ENCODE measurements around the gene HOXD9.

Gene HOXD9

DNA sequence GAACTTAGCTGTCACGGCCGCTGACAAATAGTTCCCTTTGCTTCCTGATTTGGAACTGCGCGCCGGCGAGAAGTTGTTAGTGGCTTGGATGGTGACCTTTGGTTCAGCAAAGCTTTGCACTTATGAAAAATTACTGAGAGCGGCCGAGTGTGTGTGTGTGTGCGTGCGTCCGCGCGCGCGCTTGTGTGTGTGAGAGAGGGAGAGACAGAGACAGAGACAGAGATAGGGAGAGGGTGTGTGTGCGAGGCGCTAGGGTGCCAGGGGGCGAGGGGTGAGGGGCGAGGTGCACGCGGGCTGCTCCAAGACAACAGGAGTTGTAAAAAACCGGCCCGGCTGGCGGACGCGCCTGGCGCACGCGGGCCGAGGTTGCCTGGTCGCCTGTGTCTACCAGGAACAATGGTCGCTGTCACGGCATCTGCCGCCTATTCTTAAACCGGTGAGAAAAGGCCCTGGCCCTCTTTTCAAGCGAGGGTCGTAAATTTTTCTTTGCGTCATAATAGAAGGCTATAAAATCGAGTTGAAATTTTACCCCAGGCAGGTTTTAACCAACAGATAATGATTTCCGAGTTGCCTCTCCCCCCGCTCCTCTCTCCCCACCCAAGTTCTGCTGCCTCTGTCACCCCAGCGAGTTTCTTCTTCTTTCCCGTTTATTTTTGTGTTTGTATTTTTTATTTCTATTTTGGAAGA lies 35.1 kb downstream of the HOXD9 start:
- DNase-seq: no peak

DNA sequence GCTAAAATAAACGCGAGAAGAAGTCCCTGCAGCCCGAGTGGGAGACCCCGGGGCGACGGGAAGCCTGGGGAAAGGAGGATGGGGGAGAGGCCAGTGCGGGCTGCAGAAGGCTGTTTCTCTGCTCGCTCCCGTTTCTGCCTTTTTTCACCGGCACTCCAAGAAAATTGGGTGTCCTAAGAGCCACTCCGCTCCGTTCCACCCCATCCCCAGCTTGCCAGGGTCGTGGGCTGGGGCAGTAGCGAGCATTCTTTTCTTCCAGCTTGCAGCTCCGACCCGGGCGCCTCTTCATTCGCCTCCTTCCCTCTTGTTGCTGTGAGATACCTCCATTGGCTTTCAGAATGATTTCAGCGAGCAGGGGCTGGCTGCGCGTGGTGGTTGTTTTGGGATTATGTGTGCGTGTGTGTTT lies 35.7 kb downstream of the HOXD9 start:
- DNase-seq: no peak

DNA sequence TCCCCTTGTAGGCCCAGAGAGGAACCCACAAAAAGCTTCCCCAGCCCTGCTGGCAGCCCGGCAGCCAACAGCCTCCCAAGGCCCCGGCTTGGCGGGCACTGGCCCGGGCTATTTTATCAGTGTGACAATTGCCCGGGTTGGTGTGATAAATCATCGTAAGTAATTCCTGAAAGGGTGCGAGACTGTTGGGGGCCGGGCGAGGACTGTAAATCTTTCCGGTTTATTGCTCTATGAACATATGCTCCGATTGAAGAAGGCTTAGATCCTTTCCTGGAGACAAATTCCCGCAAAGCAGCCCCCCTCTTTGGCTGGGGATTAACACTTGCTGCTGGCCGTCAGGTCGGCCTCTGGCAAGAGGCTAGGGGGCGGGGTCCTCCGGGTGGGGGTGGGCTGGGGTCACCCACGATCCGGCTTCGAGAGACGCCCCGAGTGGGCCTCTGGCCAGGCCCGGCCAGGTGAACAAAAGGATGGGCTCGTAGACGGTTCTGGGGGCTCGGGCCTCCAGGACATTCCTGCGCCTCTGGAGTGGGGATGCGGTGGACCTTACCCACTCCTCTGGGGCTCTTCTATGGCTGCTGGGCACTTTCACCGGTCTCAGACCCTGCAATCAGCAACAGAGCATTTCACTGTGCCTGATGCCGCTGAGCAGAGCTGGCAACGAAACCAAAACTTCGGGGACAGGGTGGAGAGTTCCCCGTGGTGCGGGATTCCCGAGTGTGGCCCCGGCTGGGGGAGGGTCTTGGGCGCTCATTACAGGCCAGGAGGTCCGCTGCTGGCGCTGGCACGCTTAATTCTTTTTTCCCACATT lies 36.5 kb downstream of the HOXD9 start:
- no peak for DNase-seq

DNA sequence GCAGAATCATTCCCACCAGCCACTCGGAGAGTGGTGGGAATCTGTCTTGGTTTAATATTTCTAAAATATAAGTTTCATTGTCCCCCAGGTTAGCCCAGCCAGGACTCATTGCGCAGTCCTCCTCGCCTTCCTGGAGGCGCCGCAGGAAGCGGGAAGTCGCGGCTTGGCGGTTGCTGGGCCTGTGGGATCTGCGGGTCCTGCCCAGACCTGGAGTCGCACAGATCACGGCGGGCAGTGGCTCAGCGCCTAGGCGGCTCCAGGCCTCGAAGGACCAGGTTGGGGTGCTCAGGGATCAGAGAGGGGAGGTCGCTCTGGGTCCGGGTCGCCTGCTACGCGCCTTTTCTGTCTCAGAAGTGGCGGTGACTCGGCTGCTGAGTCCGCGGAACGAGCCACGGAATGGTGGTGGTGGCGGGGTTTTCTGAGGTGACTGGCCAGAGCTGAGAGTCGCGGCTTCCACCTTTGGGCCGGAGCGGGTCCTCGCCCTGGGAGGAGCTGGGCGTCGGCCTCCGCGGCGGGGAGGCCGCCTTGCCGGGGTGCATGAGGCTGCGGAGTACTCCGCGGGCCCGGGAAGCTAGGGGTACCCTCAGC lies 37.2 kb downstream of the HOXD9 start:
- no peak for DNase-seq

DNA sequence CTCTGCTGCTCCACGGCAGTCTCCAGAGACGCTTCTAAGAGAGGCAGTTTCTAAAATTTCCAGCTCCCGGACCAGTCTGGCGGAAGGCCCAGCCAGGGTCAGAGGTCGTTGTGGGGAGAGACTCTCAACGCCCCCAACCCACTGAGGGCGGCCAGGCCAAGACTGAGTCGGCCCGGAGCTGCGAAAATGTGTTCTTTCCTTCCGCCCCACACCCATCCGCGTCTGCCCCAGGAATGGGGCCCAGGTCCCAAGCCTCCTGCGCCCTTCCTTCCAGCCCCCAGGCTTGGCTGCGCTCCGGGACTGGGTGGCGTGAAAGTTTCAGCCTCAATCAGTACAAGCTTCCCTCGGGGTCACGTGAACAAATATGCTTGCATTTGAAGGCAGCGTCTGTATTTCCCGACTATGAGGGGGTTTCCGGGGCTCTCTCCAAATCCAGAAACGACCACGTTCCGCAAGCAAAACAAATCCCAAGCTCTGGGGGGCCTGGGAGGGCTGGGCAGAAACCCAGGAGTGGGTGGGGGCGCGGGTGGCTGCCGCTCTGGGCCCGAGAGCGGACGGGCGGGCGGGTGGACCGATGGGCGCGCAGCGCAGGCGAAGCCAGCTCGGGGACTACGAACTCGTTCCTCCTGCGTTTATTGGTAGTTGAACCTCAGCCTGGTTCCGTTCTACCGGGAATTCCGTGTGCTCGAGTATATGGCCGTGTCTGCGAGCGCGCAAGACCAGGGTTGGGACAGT lies 37.9 kb downstream of the HOXD9 start:
- no peak for DNase-seq

DNA sequence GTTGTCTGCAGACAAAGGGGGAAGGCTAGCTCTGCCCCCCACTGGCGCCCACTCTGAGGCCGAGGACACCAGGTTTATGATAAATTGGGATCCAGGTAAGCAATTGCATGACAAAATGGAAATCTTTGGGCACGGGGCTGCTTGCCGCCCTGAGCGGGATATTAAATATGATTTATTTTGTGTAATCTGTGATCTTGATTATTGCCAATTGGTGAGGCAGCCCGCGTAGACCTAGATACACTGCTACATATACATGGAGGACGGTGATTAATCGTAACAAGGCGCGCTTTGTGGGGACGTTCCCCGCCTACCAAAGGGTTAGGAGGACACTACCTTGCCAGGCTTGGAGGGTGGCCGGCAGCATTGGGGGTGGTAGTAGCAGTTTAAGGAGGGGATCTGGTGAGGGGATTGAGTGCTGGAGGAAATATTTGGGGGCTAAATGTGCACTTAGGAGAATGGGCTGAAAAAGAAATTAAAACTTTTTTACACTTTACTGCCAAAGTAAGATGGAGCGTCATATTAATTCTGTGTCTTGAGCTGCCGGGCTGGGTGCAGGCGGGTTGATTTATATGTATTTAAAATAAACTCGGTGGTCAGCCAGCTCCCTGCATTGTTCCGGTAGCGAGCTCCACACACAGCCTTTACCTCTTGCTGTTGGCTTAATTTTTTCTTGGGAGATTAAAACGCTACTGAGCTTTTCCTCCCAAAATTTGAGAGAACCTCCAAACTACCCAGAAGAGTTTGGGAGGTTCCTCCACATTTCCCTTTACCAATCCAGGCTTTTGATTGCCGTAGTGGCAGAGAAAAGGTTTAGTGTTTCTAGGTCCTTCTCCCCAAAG lies 38.7 kb downstream of the HOXD9 start:
- no peak for DNase-seq

DNA sequence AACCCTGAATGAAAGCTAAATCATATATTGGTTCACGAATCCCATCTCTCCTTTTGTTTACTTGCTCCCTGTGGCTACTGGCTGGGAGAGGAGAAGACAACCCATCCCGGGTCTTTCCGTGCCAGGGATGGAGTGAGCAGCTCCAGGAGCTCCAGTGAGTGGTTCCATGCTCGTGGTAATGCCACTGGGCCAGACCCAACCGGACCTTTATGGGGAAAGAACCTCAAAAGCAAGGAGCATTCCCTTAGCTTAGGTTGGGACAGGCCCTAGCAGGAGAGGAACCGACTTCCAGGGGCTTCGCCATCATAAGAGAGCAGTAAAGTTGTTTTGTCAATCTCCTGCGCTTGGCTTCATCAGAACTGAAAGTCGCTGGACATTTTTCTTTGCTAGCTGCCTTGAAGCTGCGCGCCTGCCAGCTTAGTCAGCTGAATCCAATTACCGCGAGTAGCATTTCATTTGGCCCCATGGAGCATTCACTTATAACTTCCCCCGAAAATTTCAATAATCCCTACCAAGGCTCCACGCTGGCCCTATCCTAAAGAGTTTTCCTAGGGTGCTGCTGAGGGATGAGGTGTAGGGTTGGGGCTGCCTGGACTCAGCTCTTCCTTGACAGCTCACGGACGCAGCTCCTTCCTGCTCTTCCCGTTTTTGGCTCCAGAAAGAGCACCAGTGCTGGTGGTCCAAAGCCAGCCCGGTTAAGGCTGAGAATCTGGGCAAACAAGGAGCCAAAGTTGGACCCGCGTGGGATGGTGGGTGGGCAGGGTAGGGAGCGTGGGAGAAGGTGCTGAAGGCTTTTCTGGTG lies 39.5 kb downstream of the HOXD9 start:
- DNase-seq: no peak

DNA sequence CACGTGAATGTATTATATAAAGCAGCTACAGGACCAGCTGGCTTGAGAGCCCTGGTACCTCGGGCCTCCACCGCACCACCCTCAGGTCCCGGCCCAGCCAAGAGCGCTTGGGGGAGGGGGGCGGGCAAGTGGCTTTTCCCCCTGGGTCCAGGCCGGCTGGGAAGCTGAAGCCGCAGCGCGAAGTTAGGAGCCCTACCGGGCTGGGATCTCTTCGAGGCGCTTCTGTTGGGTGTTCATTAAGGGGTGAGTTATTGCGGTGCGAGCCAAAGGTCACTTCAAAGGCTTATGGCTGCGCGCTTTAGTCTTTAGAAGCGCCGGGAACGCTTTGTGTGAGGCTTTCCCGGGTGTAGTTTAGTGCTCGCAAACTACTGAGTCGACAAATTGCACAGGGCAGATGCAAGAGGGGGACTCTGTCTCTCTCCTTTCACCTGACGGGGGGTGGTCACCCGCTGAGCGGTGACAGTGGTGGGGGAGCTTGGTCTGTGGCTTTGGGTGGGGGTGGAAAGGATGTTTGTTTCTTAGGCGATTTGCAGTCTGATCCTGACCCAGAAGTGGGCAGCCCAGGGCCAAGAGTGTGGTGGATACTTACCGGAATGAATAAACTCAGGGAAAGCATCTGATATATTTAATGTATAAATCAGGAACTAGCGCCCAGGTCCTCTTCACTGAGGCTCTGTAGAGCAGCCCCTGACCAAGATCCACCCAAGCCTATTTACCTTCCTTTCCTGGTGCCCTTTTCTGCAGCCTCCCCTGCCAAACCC lies 40.6 kb downstream of the HOXD9 start:
- no peak for DNase-seq

DNA sequence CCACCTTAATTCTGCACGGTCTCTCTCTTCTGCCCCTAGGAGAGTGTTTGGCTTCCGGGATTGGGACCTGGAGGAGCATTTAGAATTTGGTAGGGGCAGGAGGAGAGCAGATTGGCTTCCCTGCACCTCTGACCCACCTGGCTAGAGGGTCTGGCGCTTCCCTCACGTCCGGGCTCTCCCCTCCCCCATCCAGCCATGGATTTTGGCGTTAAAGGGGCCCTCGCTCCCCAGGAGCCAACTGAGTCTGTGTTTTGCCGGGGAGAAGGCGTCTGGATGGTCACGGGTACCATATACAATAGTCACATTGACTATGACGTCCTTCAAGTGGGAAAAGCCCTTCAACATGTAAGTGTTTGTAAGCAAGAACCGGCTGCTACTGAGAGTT lies 41.1 kb downstream of the HOXD9 start:
- no peak for DNase-seq

DNA sequence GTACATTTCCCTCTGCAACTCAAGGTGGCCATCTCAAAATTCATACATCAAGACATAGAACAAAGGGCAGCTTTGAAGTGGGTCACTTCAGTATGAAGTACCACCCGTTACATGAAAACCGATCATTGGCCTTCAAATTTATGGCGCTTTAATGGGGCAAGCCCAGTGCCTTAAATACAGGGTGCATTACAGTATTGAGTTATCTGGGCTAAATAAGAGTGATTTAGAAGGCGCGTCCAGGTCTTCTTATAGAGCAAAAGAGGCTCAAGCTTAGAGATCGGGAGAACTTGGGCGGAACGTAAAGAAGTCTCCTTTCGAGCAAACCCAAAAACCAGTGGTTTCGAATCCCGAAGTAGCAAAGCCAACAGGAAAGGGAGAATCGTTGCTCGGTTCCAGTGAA lies 41.7 kb downstream of the HOXD9 start:
- DNase-seq: no peak

DNA sequence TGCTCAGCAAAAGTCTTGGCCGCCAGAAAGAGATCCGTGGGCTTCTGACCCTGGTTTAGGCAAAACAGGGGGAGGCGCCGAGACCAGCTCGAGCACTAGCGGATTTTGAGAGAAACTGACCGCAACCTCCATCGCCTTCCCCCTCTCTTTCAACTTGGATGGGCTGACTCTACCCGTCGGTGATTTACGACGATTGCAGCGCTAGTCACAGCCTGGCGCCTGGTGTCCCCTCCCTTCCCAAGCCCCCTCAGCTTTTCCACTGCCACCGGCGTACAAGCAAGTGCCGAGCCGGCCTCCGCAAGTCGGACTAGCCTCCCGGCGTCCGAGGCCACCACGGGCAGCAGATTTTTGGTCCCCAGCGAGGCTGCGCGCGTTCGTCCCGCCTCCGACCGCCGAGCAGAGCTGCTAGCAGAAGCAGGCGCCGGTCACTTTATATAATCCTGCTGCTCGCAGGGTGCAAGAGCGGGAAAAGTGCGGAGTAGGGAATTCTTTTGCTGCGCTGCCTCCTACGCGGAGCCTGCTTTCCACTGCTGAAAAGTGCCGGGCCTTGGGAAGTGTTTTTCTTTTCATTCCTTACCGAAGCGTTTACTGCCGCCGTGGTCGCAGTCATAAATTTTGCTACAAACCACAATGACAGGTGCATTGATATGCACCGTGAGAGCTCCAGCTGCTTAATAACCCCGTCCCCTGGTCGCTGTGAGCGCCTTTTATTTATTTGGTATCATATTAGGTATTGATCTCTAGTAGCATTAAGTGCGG lies 42.3 kb downstream of the HOXD9 start:
- DNase-seq: no peak

DNA sequence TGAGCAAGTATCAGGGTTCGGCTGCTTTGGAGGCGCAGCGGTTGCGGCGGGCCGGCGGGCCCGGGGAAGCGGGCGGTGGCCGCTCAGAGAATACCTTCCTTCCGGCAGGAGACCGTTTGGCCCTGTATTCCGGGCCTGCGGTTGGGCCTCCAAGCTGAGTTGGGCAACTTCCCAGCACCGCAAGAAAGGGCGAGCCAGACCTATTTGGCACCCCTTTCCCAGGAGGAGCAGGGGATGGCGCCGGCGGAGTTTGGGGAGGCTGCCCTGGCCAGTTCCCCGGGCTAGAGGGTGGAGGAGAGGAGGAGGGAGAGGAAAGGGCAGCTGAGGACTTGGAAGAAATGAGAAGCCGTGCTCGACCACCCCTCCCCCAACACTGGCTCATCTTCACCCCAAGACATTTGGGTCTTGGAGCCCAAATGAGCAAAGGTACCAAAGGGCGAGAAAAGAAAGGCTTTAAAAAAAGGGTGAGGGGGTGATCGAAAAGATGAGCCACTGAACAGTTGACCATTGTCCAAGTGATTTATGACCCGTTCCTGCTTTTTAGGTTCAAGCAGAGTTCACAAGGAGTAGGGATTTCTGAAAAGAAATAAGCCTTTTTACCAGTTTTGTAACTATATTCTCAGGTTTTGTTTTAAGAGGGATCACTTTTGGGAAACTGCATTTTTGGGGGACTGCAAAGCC lies 43.0 kb downstream of the HOXD9 start:
- DNase-seq: no peak

DNA sequence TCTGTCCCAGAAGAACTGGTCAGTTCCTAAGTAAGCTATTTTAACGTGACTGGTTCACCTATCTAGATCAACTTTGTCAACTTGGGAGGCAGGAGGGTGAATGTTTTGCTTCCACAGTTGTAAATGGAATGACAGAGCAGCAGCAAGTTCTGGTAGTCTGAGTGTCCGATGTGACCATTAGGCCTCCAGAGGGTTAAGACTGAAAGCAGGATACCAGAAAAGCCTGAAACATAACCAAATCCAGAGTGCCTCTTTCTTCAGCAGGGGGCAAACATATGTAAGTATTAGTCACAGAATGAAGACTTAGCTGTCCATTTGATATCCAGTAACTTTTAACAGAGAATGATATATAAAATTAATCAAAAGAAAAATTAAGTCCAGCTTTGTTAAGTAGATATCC lies 43.8 kb downstream of the HOXD9 start:
- DNase-seq: no peak

DNA sequence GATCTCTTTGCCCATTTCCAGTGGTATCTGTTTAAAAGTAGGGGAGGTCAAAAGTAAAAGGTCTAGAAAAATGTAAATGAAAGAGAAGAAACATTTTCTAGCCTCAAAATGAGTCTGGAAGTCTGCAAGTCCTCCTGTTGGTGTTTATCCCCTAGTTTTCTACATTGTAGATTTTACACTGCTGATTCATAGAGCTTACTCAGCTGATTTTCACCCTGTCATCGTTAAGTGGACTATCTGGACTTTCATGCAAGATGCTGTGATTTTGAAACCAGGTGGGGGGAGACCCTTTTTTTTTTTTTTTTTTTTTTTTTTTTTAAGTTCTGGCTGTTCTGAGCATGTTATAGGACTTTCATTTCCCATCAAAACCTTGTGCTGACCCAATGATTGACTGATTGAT lies 44.9 kb downstream of the HOXD9 start:
- DNase-seq: no peak

DNA sequence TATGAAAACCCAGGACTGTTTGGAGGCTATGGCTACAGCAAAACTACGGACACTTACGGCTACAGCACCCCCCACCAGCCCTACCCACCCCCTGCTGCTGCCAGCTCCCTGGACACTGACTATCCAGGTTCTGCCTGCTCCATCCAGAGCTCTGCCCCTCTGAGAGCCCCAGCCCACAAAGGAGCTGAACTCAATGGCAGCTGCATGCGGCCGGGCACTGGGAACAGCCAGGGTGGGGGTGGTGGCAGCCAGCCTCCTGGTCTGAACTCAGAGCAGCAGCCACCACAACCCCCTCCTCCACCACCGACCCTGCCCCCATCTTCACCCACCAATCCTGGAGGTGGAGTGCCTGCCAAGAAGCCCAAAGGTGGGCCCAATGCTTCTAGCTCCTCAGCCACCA lies 46.7 kb downstream of the HOXD9 start:
- no peak for DNase-seq

DNA sequence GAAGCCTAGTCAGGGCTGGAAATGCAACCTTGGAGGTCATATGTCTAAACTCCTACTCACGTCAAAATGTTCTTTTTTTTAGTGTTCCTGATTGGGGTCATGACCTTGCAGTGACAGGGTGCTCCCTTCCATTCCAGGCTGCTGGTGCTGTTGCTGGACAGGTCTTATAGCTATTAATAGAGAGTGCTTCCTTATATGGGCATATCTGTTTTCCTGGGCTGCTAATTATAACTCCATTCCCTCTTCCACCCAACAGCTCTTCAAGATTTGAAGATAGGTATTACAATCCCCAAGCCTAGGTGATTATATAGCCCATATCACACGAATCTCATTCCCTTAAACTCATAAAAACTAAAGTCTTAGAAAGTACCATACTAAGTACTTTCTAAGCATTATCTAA lies 47.2 kb downstream of the HOXD9 start:
- no peak for DNase-seq

DNA sequence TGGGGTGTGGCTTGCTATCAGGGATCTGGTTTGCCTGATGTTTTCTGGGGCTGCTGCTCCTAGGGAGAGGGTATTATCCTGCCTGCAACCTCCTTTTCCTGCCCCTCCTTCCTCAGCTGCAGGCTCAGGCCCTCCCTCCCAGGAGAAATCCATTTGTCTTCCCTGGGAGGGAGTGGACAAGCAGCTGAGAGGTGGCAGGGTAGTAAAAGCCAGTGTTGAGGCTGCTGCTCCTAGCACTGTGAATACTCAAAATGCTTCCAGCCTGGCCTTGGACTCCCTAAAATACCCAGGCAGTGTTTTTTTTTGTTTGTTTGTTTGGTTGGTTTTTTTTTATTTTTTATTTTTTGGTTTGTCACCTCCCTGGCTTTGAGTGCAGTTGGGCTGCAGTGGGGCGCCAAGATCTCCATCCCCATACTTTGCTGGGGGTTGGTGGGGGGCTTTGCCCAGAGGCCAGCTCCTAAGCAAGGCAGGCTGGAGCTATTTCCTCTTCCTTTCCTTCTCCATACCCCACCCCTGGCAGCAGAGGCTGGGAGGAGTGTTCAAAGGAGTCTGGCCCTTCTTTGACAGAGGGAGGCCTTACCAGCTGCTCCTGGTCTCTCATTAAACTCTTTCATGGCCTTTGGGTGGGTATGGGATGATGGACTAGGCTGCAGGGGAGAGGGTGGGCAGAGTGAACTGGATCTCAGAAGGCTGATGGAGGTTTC lies 48.2 kb downstream of the HOXD9 start:
- no peak for DNase-seq

DNA sequence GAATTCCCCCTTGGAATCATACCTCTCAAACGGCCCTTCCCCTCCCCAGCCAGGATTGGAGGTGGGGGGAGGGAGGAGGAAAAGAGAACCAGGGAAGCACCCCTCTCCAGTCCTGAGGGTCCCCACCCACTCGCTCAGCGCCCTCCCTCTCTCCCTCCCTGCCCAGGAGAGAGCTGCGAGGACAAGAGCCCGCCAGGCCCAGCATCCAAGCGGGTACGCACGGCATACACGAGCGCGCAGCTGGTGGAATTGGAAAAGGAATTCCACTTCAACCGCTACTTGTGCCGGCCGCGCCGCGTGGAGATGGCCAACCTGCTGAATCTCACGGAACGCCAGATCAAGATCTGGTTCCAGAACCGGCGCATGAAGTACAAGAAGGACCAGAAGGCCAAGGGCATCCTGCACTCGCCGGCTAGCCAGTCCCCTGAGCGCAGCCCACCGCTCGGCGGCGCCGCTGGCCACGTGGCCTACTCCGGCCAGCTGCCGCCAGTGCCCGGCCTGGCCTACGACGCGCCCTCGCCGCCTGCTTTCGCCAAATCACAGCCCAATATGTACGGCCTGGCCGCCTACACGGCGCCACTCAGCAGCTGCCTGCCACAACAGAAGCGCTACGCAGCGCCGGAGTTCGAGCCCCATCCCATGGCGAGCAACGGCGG lies 49.0 kb downstream of the HOXD9 start:
- no peak for DNase-seq

Data from NCI-H2029 treated with DMSO at 0.1 percent for 48 hours (cell line).